ENCODE data around the gene MVB12A. TPM values are rescaled to one million over a fixed set of nuclear protein-coding genes. Genes with fewer than 3 reads are reported as not detected.

MVB12A gene
- total and polyA plus RNA-seq, 10 of the 15 experiments (the other 5 are each of a cell fraction or from before 2014, with no cell fraction given): 1.2 to 47.6 (median 26.3) TPM

- CTCF ChIA-PET: interaction anchor here (1.0 kb wide), 1 partner anchor 118 kb away, joined by 3 read pairs; no protein-coding TSS in a partner anchor
- POLR2A ChIA-PET: interaction anchor here (0.6 kb wide), 1 partner anchor 11 kb away, joined by 3 read pairs; no protein-coding TSS in a partner anchor
- H3K4me3 ChIP-seq: no peak overlapping the region
- TF ChIP-seq SUPT20H (IDR thresholded peaks at IDR 0.05; ENCODE audit: borderline replicate concordance, control insufficient read depth, low read depth, low read length): no peak
- H3K9ac ChIP-seq (ENCODE audit: control insufficient read depth, insufficient read depth, low read length): no peak overlapping the region
- no TSS peak for BruUV-seq (replicated peaks)
- DNase-seq (ENCODE audit: low read depth, low spot score) (no peak), ATAC-seq (no peak), FAIRE-seq (no peak)
- peaks cover 5% of the 10 kb centered on the region for H3K4me1 ChIP-seq (ENCODE audit: control insufficient read depth, insufficient read depth, low read length)
- no peak overlapping the region for H3K4me2 ChIP-seq (ENCODE audit: control insufficient read depth, insufficient read depth)
- peaks cover 3 to 7% of the 10 kb centered on the region in 2 experiments; a peak in 2 of 4 replicates for H3K27me3 ChIP-seq (replicated peaks in 1 of 2; ENCODE audit: control insufficient read depth in 2 of 2, insufficient read depth in 2 of 2, low read length in 1 of 2)
- WGBS (ENCODE audit: insufficient coverage, insufficient replicate concordance, low lambda C conversion rate, missing lambda C conversion rate): 65% methylated on average over 39 of the region's 58 CpGs
- H3K9me3 ChIP-seq (replicated peaks; ENCODE audit: control insufficient read depth, insufficient read depth, low read length): no peaks in the 10 kb centered on the region
- intact Hi-C loops (cut with micrococcal nuclease; ENCODE audit: unreplicated experiment) (no loop called here), in situ Hi-C loops (cut with MboI) (no loop called here)
- RAD21 ChIA-PET (ENCODE audit: unreplicated experiment): no interaction called here
- H2AFZ ChIP-seq (ENCODE audit: control insufficient read depth, low read depth, low read length): no peak overlapping the region
- no peaks in the 10 kb centered on the region; the same call in 1 of the 2 replicates for H4K20me1 ChIP-seq (ENCODE audit: control insufficient read depth, insufficient read depth)
- H3K79me2 ChIP-seq (ENCODE audit: control insufficient read depth, insufficient read depth, low read length): no peaks in the 10 kb centered on the region
- SMC1A ChIA-PET (ENCODE audit: uncharacterized antibody, unreplicated experiment): no interaction called here
- H3K27ac ChIP-seq (ENCODE audit: control insufficient read depth, insufficient read depth): no peak overlapping the region
- no peaks in the 10 kb centered on the region for H3K36me3 ChIP-seq (ENCODE audit: control insufficient read depth in 2 of 2, insufficient read depth in 2 of 2, low read length in 1 of 2)
Observed at GRCh38 chr19:17455308-17456123, 35.7 kb downstream of the MVB12A start.

DNA sequence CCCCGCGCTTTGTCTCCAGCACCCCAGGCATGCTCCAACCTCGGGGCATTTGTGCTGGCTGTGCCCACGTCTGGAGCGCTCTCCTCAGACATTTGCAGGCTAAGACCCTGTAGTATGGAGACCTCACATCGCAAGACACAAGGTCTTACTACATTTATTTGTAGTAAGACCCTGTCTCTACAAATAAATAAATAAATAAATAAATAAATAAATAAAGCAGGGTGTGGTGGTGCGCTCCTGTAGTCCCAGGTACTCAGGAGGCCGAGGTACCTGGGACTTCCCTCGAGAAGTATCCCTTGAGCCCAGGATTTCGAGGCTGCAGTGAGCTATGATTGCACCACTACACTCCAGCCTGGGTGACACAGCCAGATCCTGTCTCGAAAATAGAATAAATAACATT lies 36.3 kb downstream of the MVB12A start:
- Histone ChIP-seq H3K27ac (ENCODE audit: control insufficient read depth, insufficient read depth) (no peak overlapping the region), H3K9me3 (replicated peaks; ENCODE audit: control insufficient read depth, insufficient read depth, low read length) (no peaks in the 10 kb centered on the region), H3K27me3 (replicated peaks in 1 of 2; ENCODE audit: control insufficient read depth in 2 of 2, insufficient read depth in 2 of 2, low read length in 1 of 2) (peaks cover 3 to 7% of the 10 kb centered on the region in 2 experiments; a peak in 2 of 4 replicates), H3K79me2 (ENCODE audit: control insufficient read depth, insufficient read depth, low read length) (no peaks in the 10 kb centered on the region), H3K36me3 (ENCODE audit: control insufficient read depth in 2 of 2, insufficient read depth in 2 of 2, low read length in 1 of 2) (no peaks in the 10 kb centered on the region), H3K4me2 (ENCODE audit: control insufficient read depth, insufficient read depth) (no peak overlapping the region), H3K4me1 (ENCODE audit: control insufficient read depth, insufficient read depth, low read length) (no peaks in the 10 kb centered on the region), H3K9ac (ENCODE audit: control insufficient read depth, insufficient read depth, low read length) (no peak overlapping the region), H2AFZ (ENCODE audit: control insufficient read depth, low read depth, low read length) (no peak overlapping the region), H4K20me1 (ENCODE audit: control insufficient read depth, insufficient read depth) (no peaks in the 10 kb centered on the region; the same call in 1 of the 2 replicates), H3K4me3 (no peak overlapping the region)
- FAIRE-seq: no peak
- SMC1A ChIA-PET (ENCODE audit: uncharacterized antibody, unreplicated experiment): no interaction called here
- intact Hi-C loops (cut with micrococcal nuclease; ENCODE audit: unreplicated experiment) (no loop called here), in situ Hi-C loops (cut with MboI) (no loop called here)
- no TSS peak for BruUV-seq (replicated peaks)
- CTCF ChIA-PET: no interaction called here
- DNase-seq (ENCODE audit: low read depth, low spot score): no peak
- RAD21 ChIA-PET (ENCODE audit: unreplicated experiment): no interaction called here
- WGBS (ENCODE audit: insufficient coverage, insufficient replicate concordance, low lambda C conversion rate, missing lambda C conversion rate): 55% methylated on average over 11 of the region's 11 CpGs
- no peak for ATAC-seq
- POLR2A ChIA-PET: no interaction called here
- TF ChIP-seq RUNX3 (IDR thresholded peaks at IDR 0.05; ENCODE audit: low read length) (no peak), ZNF592 (IDR thresholded peaks at IDR 0.05) (no peak), E4F1 (IDR thresholded peaks at IDR 0.05; ENCODE audit: borderline replicate concordance, partially characterized antibody) (no peak)
- TF ChIP-seq, protein P1, sequence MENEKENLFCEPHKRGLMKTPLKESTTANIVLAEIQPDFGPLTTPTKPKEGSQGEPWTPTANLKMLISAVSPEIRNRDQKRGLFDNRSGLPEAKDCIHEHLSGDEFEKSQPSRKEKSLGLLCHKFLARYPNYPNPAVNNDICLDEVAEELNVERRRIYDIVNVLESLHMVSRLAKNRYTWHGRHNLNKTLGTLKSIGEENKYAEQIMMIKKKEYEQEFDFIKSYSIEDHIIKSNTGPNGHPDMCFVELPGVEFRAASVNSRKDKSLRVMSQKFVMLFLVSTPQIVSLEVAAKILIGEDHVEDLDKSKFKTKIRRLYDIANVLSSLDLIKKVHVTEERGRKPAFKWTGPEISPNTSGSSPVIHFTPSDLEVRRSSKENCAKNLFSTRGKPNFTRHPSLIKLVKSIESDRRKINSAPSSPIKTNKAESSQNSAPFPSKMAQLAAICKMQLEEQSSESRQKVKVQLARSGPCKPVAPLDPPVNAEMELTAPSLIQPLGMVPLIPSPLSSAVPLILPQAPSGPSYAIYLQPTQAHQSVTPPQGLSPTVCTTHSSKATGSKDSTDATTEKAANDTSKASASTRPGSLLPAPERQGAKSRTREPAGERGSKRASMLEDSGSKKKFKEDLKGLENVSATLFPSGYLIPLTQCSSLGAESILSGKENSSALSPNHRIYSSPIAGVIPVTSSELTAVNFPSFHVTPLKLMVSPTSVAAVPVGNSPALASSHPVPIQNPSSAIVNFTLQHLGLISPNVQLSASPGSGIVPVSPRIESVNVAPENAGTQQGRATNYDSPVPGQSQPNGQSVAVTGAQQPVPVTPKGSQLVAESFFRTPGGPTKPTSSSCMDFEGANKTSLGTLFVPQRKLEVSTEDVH (IDR thresholded peaks at IDR 0.05; ENCODE audit: low read depth, partially characterized antibody): no peak
